Loucy (cell line): ENCODE measurements around the gene ERBIN.

Source experiments
- H2AFZ ChIP-seq: fragments of 200-600 bp; sonication (generic); 2 replicates; pipeline ENCODE4 v1.6.0; 2016; ENCODE audit warnings: antibody characterized with exemption, mild to moderate bottlenecking, low read length, moderate library complexity
- H3F3A ChIP-seq: fragments of 200-600 bp; 2 replicates; pipeline ENCODE4 v1.6.0; 2016; ENCODE audit warnings: antibody characterized with exemption, low read depth, mild to moderate bottlenecking
- H3K27me3 ChIP-seq: fragments of 200-600 bp; sonication (generic); 2 replicates; pipeline ENCODE4 v1.6.1; 2014; ENCODE audit warnings: low read length, mild to moderate bottlenecking; ENCODE audit not compliant: insufficient read depth, poor library complexity, severe bottlenecking
- H3K36me3 ChIP-seq: fragments of 200-600 bp; sonication (generic); 2 replicates; pipeline ENCODE4 v1.6.1; 2016; ENCODE audit warnings: low read length; ENCODE audit not compliant: insufficient read depth
- H3K4me1 ChIP-seq: fragments of 200-600 bp; sonication (generic); 2 replicates; pipeline ENCODE4 v1.5.1; 2014; ENCODE audit warnings: low read length, mild to moderate bottlenecking; ENCODE audit not compliant: insufficient read depth, poor library complexity, severe bottlenecking
- H3K4me2 ChIP-seq: fragments of 200-600 bp; sonication (generic); 2 replicates; pipeline ENCODE4 v1.6.0; 2014; ENCODE audit warnings: antibody characterized with exemption, low read length, low read depth, mild to moderate bottlenecking; ENCODE audit not compliant: poor library complexity, severe bottlenecking
- H3K4me3 ChIP-seq: fragments of 200-600 bp; sonication (generic); 2 replicates; pipeline ENCODE4 v1.5.1; 2014; ENCODE audit warnings: low read length, mild to moderate bottlenecking, mixed read lengths; ENCODE audit not compliant: poor library complexity, severe bottlenecking
- H3K79me2 ChIP-seq: fragments of 200-600 bp; sonication (generic); 2 replicates; pipeline ENCODE4 v1.6.1; 2014; ENCODE audit warnings: low read length; ENCODE audit not compliant: insufficient read depth
- H3K9ac ChIP-seq: fragments of 200-600 bp; sonication (generic); 2 replicates; pipeline ENCODE4 v1.6.0; 2014; ENCODE audit warnings: mild to moderate bottlenecking, low read depth, low read length, moderate library complexity; ENCODE audit not compliant: poor library complexity, severe bottlenecking
- H3K9me2 ChIP-seq: fragments of 200-600 bp; sonication (generic); replicated peaks from 2 replicates; pipeline ENCODE4 v1.6.1; 2016; ENCODE audit warnings: low read depth, low read length, mixed read lengths
- H3K9me3 ChIP-seq: fragments of 200-600 bp; sonication (generic); 2 replicates; pipeline ENCODE4 v1.6.1; 2014; ENCODE audit warnings: mild to moderate bottlenecking, antibody characterized with exemption, low read length, low read depth; ENCODE audit not compliant: insufficient read depth
- H4K20me1 ChIP-seq: fragments of 200-600 bp; sonication (generic); 2 replicates; pipeline ENCODE4 v1.6.0; 2014; ENCODE audit warnings: antibody characterized with exemption, low read length, mild to moderate bottlenecking; ENCODE audit not compliant: insufficient read depth, poor library complexity, severe bottlenecking
- EZH2phosphoT487 ChIP-seq: fragments of 200-600 bp; IDR thresholded peaks from 2 replicates; pipeline ENCODE4 v1.6.1; 2018; ENCODE audit warnings: antibody characterized with exemption, mild to moderate bottlenecking, moderate library complexity, borderline replicate concordance
- TF ChIP-seq, protein P1 (sequence below): fragments of 200-600 bp; sonication (generic); conservative IDR thresholded peaks from 2 replicates; pipeline ENCODE4 v1.5.1; 2014; ENCODE audit warnings: mild to moderate bottlenecking, antibody characterized with exemption, low read length

Gene ERBIN

DNA sequence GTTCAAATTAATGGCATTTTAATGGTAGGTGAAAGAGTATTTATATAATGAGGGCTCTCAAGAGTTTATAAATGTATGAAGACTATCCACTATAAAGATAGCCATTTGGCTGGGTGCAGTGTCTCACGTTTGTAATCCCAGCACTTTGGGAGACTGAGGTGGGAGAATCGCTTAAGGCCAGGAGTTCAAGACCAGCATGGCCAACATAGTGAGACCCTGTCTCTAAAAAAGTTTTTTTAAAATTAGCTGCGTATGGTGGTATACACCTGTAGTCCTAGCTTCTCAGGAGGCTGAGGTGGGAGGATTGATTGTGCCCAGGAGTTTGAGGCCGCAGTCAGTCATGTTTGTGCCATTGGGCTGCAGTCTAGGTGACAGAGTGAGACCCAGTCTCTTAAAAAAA is 61.6 kb downstream of the ERBIN start:
- Histone ChIP-seq H3K36me3 (peaks cover 16% of the 10 kb centered on the region; the same call in 1 of the 2 replicates), H3K27me3 (no peaks in the 10 kb centered on the region), H3K9me3 (no peaks in the 10 kb centered on the region), H3K4me2 (no peak overlapping the region), H3K79me2 (peaks cover 75% of the 10 kb centered on the region), H3K9ac (no peak overlapping the region), H3F3A (no peaks in the 10 kb centered on the region), H3K4me3 (no peak overlapping the region), H2AFZ (no peak overlapping the region), H4K20me1 (peaks cover 33% of the 10 kb centered on the region), H3K9me2 (no peaks in the 10 kb centered on the region), H3K4me1 (no peaks in the 10 kb centered on the region)
- no peak for TF ChIP-seq EZH2phosphoT487
- TF ChIP-seq, protein P1, sequence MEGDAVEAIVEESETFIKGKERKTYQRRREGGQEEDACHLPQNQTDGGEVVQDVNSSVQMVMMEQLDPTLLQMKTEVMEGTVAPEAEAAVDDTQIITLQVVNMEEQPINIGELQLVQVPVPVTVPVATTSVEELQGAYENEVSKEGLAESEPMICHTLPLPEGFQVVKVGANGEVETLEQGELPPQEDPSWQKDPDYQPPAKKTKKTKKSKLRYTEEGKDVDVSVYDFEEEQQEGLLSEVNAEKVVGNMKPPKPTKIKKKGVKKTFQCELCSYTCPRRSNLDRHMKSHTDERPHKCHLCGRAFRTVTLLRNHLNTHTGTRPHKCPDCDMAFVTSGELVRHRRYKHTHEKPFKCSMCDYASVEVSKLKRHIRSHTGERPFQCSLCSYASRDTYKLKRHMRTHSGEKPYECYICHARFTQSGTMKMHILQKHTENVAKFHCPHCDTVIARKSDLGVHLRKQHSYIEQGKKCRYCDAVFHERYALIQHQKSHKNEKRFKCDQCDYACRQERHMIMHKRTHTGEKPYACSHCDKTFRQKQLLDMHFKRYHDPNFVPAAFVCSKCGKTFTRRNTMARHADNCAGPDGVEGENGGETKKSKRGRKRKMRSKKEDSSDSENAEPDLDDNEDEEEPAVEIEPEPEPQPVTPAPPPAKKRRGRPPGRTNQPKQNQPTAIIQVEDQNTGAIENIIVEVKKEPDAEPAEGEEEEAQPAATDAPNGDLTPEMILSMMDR: no peak

DNA sequence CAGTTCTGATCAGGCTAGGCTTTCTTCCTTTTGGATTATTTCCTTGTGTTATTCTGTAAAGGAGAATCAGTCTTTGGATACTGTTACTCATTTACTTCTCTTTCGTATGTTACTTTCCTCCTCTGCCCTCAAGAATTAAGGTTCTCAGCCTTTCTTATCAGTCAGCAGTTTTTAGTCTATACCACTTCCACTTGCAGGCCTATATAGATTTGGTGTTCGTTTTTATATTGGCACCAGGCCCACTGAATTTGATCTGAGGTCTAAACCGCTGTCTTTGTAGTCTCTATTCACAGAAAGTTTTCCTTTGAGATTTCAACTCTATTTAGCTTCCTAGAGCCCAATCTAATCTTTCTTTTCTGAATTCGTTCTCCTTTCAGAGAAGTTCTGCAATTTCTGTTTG is 62.8 kb downstream of the ERBIN start:
- H3F3A ChIP-seq: no peaks in the 10 kb centered on the region
- H3K36me3 ChIP-seq: peaks cover 26% of the 10 kb centered on the region; the same call in 1 of the 2 replicates
- no peaks in the 10 kb centered on the region for H3K9me2 ChIP-seq
- no peaks in the 10 kb centered on the region for H3K9me3 ChIP-seq
- H3K79me2 ChIP-seq: peaks cover 68% of the 10 kb centered on the region
- no peaks in the 10 kb centered on the region for H3K27me3 ChIP-seq
- H3K9ac ChIP-seq: no peak overlapping the region
- TF ChIP-seq, protein P1: no peak
- TF ChIP-seq EZH2phosphoT487: no peak
- H3K4me2 ChIP-seq: no peak overlapping the region
- peaks cover 38% of the 10 kb centered on the region for H4K20me1 ChIP-seq
- H3K4me1 ChIP-seq: no peaks in the 10 kb centered on the region
- H2AFZ ChIP-seq: no peak overlapping the region
- no peak overlapping the region for H3K4me3 ChIP-seq

DNA sequence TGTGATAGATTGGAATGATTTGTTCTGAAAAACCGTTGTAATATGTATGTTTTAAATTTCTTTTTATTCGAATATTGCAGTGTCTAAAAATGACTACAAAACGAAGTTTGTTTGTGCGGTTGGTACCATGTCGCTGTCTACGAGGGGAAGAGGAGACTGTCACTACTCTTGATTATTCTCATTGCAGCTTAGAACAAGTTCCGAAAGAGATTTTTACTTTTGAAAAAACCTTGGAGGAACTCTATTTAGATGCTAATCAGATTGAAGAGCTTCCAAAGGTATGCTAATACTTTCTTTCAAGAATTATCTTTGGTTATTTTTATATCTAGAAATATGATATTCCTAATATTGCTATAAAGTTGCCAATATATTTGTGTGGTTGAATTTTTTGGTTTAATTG is 66.3 kb downstream of the ERBIN start:
- Histone ChIP-seq H3K9ac (no peak overlapping the region), H3K4me3 (no peak overlapping the region), H2AFZ (no peak overlapping the region), H3K36me3 (peaks cover 52% of the 10 kb centered on the region), H3K9me2 (no peaks in the 10 kb centered on the region), H3K4me2 (no peak overlapping the region), H3K4me1 (no peaks in the 10 kb centered on the region), H4K20me1 (peaks cover 31% of the 10 kb centered on the region), H3K79me2 (peaks cover 61% of the 10 kb centered on the region), H3F3A (no peaks in the 10 kb centered on the region), H3K9me3 (no peaks in the 10 kb centered on the region), H3K27me3 (no peaks in the 10 kb centered on the region)
- TF ChIP-seq, protein P1: no peak
- no peak for TF ChIP-seq EZH2phosphoT487
